ELR (cell line): ENCODE measurements around the gene MZT2A.
"Not testable (repeated sequence)": the region's sequence is repeated elsewhere in the genome, so short reads cannot be mapped to it uniquely, and the experiment has no call there.

Experiments used
- DNase-seq: peaks from one replicate; pipeline ENCODE4 v3.0.0-alpha.2; 2015; ENCODE audit warnings: low read depth

MZT2A gene

DNA sequence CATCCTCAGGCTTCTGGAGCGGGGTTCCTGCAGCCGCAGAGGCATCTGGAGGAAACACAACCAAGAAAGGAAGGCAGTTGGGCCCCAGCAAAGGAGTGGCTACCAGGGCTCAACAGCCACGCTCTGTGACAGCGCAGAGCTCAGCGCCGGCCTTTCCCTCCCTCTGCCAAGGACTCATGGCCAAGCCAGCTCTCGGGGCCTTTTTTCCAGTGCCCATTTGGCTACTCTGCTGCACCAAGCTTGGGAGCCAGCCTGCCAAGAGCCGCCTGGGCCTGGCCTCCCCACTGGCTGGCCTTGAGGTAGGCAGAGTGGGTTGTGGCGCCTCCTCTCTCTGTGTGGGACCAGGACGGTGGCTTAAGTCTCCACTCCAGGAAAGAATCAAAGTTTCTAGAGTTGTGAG, 28.3 kb upstream of the MZT2A start:
- DNase-seq = no peak

DNA sequence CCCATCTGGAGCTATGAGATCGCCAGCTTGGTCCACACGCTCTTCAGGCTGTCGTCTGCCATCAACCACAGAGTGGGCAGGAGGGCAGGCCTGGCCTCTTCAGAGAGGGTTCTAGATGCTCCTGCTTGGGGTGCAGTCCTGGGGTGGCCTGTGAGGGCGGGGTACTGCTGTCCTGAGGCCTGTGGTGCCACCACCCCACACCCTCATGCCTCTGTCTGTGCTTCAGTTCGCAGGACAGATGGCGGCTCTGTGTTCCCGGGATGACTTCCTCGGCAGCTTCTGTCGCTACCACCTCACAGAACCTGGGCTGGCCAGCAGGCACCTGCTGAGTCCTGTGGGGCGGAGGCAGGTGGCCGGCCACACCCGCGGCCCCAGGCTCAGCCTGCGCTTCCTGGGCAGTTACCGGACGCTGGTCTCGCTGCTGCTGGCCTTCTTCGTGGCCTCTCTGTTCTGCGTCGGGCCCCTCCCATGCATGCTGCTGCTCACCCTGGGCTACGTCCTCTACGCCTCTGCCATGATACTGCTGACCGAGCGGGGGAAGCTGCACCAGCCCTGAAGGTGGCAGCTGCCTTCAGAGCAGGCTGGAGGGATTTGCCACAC, 27.8 kb upstream of the MZT2A start:
- not testable (repeated sequence) for DNase-seq

DNA sequence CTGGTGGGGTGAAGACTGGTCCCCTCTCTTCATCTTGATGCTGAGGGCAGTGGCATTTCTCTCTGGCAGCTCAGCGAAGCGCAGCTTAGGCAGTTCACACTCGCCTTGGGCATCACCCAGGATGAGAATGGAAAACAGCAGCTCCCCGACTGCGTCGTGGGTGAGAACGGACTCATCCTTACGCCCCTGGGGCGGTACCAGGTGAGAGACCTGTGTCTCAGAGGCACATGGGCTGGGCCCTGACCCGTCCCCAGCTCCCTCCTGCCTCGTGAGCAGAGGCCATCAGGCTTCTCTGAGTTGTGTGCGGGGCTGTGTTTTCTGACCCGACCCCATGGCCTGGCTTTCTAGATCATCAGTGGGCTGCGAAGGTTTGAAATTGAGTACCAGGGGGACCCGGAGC, 27.3 kb upstream of the MZT2A start:
- no peak for DNase-seq

DNA sequence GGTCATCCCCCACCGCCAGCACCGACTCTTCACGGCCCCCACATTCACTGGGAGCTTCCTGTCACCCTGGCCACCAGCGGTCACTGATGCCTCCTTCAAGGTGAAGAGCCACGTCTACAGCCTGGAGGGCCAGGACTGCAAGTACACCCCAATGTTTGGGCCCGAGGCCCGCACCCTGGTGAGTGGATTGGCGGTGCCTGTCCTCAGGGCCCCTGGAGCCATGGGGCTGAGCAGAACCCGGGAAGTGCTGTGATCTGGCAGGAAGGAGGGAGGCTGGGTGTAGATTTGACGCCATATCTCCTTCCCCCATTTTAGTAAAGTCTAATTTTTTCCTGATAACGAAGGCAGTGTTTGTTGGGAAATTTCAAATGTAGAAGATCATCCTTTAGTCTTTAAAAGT, 26.3 kb upstream of the MZT2A start:
- DNase-seq = not testable (repeated sequence)

DNA sequence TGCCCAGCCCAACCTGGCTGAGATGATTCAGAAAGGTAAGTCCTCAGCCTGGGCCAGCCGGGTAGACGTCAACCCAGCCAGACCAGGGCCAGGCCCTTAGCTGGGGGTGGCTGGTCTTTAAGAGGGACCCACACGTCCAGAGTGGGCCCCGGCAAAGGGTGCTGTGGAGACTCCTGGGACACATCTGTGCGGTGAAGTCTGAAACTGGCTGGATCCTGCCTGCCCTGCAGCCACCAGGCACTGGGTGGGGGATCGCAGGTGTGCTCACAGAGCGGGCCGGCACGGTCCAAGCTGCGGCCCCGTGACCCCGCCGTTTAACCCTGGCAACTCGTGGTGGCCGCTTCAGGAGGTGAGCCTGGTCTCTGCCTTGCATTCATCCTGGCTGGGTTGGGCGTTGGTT, 25.7 kb upstream of the MZT2A start:
- not testable (repeated sequence) for DNase-seq

DNA sequence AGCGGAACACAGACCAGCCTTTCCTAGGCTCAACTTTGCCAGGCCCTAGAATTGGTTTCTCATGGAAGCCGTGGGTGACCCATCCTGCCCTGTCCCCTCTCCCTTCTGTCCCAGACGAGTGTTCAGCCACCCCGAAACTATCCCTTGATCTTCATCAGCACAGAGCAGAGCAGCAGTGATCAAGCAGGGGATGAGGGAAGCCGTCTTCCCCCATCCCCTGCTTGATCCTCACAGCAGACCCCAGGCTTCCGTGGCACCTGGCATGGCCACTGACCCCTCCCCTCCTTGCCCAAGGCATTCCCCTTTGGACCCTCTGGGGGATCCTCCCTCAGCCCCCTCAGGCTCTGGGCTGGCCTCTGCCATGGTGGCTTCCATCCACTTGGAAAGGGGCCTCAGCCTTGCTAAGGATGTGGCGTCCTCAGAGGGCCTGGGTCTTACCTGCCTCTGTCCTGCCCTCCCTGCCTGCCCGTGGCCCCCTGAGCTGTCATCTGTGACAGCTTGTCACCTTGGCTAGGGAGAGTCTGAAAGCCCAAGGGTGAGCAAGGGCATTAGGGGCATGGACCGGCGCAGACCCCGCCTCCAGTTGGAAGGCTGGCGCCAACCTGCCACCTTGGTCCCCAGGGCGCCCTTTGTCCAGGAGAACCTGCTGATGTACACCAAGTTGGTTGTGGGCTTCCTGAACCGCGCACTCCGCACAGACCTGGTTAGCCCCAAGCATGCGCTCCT, 25.1 kb upstream of the MZT2A start:
- no peak for DNase-seq

DNA sequence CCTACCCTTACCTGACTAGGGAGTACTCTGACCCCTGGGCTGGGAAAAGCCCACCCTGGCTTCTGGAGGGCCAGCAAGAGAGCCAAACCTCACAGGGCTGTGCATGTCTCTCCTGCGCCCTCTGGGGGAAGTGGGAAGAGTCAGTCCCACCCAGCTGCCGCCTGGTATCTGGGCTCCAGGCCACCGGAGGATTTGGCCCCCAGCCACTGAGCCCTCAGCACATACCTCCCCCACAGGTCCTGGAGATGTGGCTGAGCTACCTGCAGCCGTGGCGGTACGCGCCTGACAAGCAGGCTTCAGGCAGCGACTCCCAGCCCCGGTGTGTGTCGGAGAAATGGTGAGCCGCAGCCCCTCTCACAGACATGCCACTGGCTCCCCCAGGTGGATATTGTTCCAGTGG, 24.4 kb upstream of the MZT2A start:
- peak; percentile 21 for DNase-seq

DNA sequence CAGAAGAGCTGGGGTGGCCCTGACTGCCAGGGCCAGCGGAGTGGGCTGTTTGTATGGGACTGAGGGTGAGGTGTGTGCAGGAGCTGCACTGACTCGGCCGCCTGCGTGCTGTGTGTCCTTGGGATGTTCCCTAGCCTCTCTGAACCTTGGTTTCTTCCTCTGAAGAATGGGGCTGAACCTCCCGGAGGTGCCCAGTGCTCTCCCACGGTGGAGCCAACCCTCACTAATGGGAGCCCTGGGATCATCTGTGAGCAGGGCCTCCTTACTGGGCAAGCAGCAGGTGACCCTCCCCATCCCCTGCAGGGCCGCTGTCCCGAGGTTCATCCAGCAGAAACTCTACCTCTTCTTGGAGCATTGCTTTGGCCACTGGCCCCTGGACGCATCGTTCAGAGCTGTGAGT, 23.8 kb upstream of the MZT2A start:
- no peak for DNase-seq

DNA sequence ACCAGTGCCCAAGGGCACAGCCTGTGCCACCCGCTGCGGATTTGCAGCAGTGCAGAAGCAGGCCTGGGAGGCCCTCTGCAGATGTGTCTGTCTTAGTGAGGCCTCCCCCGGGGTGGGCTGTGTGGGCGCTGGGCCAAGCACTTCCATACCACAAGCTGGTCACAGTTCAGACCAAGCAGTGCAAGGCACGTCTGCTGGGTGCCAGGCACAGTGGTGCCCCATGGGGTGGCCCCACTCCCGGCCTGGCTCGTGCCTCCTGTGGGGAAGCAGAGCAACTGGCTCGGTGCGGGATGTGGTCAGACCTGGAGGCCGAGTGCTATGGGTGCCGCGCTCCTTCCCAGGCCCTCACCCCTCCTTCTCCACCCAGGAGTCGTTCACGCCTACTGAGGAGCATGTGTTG, 23.0 kb upstream of the MZT2A start:
- not testable (repeated sequence) for DNase-seq

DNA sequence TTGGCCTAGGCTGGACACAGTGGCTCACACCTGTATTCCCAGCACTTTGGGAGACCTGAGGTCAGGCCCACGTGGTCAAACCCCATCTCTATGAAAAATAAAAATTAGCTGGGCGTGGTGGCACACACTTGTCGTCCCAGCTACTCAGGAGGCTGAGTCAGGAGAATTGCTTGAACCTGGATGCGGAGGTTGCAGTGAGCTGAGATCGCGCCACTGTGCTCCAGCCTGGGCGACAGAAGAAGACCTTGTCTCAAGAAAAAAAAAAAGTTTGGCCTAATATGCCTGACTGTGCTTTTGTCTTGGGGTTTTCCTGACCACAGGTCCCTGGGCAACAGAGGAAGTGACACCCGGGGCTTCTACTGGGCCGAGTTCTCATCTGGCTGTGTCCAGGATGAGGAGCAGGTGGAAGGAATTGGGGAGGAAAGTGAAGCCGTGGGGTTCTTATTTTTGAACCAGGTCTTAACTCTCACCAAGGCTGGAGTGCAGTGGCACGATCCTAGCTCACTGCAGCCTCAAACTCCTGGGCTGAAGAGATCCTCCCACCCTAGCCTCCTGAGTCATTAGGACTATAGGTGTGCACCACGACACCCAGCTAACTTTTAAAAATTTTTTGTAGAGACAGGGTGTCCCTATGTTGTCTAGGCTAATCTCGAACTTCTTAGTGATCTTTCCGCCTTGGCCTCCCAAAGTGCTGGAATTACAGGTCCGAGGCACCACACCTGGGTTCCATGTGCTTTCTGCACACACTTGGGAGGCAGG, 22.4 kb upstream of the MZT2A start:
- not testable (repeated sequence) for DNase-seq

DNA sequence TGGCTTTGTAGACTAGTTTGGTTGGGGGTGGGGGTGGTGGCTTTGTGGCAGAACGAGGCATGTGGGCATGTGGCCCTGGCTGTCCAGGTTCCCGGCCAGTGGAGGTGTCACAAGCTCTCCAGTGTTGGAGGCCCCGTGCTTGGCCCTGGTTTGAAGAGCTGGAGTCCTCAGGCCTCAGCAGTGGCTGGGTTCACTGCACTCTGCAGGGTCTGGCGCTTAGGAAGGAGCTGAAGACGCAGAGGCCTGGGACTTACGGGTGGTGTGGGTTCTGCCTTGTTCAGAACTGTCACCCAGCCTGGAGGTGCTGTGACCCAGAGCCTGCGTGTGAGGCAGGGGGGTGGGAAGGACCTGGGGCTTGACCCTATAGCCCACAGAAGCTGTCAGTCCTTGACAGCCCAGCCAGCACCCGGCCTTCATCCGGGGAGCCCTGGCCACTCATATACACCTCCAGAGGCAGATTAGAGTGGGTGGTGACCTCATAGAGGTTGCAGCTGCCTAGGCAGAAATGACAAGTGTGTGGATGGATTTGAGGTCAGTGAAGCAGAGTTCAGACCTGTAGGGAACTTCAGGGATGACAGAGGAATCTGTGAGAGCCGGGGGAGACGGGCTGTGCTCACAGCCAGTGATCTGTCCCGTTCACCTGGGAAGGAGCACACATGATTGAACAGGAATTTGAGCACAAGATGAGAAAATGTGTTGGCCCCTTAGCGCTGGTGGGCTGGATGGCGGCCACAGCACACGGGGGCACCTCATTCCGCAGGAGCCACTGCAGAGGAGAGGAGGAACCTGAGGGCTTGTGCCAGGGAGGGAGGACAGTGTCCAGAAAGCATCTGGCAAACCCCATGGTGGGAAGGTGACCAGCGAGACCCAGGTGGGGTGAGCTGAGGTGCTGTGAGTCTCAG, 20.0 kb upstream of the MZT2A start:
- DNase-seq = not testable (repeated sequence)

DNA sequence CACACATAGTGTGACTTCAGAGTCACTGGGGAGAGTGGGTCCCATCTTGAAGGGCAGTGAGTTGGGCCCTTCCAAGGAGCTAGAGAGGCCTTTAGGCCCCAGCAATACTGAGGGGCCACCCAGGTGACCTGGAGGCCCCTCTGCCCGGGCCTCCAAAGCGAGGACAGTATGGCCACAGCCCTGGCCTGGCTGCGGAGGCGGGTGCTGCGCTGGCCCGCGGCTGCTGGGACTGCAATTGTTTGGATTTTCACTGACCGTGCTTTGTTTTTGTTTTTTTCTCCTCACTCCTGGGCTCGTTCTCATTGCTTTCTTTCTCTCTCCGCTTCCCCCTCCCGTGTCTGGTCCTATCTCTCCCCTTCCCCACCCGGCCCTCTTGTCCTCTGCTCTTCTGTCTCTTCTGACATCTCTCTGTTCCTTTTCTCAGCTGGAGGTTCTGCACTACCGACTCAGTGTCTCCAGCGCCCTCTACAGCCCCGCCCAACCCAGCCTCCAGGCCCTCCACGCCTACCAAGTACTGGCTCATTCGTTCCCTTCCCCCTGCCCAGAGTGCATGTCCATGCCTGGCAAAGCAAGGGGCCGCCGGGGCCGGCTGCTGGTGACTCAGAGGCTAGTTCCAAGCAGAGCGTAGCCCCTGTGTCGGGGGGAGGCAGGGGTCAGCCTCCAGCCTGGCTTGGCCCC, 19.2 kb upstream of the MZT2A start:
- DNase-seq = not testable (repeated sequence)

DNA sequence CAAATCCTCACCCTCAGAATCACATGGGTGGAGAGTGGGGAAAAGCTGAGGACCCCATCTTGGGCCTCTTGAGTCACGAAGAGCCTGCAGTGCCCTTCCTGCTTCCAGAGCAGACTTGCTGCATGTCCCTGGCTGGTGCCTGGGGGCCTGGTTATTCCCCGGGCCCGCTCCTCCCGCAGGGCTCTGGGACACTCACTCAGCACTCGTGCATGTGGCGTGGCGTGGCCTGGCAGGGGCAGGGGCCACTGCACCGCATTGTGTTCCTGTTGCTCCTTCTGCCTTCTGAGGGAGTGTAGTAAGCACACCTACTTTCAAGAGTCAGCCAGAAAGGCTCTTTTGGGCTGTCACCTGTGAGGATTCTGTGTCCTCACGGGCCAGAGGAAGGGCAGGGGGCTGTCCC, 17.4 kb upstream of the MZT2A start:
- no peak for DNase-seq

DNA sequence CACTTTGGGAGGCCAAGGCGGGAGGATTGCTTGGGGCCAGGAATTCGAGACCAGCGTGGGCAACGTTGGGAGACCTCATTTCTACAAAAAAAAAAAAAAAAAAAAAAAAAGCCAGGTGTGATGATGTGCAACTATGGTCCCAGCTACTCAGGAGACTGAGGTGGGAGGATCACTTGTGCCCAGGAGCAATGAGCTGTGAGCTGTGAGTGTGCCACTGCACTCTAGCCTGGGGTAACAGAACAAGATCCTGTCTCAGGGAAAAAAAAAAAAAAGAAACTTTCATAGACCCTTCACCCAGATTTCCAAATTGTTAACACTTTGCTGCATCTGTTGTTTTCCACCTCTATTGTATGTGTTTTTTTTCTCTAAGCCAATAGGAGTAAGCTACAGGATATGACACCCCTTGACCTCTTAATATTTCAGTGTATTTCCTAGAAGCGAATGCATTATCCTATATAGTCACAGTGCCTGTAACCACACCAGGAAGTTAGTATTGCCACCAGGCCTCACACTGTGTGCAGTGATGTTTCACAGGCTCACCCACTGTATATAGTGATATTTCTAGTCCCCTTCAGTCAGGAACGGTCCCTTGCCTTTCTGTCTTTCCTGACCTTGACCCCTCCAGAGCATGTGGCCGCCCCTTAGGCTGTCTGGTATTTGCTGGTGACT, 12.0 kb upstream of the MZT2A start:
- not testable (repeated sequence) for DNase-seq

DNA sequence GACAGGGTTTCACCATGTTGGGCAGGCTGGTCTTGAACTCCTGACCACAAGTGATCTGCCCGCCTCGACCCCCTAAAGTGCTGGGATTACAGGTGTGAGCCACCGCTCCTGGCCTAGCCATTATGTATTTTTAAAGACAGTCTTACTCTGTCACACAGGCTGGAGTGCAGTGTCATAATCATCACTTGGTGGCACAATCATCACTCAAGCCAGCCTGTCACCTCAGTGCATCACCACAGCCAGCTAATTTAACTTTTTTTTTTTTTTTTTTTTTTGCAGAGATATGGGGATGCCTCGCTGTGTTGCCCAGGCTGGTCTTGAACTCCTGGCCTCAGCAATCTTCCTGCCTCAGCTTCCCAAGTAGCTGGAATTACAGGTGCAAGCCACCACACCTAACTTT, 11.4 kb upstream of the MZT2A start:
- not testable (repeated sequence) for DNase-seq

DNA sequence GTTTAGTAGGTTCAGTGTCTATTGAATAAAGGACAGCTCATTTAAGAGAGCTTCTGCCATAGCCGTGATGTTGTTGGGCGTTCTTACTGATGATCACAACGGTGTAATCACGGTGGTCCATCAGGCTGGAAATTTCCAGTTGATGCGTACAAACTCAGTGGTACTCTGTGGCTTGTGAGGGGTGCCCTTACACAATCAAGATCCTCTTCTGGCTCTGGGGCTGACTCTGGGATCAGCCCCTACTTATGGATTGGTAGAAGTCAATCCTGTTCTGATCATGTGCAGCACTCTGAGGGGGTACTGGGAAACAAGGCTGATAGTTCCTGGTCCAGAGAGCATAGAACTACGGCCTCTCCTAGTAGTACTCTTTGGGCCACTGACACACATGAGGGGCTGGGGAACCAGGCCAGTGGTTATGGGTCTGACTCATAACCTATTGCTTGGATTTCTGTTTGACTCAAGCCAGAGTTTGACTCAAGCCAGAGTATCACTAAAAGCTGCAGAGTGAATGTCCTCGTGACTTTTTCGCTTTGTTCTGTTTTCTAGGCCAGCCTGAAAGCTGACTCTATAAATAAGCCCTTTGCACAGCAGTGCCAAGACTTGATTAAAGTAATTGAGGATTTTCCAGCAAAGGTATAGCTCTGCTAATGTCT, 6.2 kb upstream of the MZT2A start:
- DNase-seq = peak; percentile 75

DNA sequence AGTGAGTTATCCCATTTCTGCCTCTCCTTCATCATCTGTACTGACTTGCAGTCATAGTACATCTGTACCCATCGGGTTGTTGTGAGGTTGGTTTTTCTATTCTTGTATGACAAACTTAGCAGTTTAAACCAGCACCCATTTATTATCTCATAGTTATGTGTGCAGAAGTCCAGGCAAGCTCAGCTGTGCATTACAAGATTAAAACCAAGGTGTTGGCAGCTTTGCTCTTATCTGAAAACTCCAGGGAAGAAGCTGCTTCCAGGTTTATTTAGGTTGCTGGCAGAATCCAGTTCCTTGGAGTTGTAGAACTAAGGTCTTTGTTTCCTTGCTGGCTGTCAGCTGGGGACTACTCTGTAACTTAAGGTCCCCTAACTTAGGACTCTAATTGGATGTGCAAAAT, 3.3 kb upstream of the MZT2A start:
- not testable (repeated sequence) for DNase-seq

DNA sequence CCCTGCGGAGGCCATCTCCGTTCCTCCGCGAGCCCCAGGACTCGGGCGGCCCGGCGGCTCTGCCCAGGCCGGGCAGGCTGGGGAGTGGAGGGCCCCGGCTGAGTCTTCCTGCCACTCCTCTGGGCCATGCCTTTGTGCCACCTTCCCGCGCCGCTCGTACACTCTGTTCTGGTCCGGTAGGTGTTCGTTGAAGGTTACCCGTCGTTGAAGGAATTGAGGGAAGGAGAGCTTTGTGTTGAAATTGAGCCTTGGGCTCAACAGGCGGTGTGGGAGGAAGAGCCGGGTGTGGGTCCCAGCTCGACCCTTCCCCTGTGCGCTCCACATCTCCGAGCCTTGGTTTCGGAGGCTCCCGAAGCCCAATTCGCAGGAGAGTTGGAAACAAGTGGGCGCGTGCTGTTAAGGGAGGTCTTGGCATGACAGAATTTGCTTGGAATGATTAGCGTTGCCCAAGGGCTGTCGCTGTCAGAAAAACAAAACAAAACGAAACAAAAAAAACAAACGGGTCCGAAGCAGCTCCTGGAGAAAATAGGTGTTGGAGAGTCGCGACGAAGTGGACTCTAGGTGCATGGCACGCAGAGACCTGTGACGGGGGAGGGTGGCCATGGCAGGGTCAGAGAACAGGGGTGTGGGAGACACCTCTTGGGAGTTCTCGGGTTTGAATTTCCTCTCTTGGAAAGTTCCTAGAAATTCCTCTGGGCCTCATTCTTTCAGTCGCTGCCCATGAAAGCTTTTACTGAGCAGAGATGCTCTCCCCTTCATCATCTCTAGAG, 1.2 kb upstream of the MZT2A start:
- peak; percentile 19 for DNase-seq

DNA sequence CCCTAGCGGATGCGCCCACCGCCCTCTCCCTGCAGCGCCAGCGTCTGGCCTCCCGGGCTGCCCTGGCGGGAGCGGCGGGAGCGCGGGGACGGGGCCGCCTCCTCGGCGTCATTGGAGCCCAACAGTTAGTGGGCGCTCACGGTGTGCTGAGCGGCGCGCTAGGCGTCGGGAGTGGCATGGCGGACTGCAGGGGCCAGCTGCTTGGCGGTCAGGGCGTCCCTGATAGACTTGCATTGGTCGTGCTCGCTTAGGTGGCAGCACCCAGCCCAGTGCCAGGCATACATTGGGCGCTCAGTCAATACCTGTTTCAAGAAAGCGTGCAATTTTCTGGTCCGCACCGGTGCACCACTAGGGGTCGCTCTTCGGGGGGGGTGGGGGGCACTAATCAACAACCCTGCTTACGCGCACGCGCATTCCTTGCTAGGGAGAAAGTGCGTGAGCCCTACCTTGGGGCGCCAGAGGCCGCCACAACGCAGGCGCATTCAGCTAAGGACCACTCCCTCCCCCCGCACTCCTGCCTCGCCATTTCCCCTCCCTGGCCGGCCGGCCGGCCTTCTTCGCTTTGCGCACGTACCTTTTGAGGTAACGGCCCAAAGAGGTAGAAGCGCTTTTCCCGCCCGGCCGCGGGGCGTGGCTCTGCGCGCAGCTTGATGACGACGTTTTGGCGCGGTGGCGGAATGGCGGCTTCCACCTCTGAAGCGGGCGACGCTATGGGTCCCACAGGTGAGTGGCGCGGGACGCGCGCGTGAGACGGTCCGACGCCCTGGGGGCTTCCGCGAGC, 411 bp upstream of the MZT2A start:
- DNase-seq = peak; percentile 95
